Adipocyte (in vitro differentiated cells): Measurements from ENCODE around the gene BACE2.

Experiments used
- DNase-seq: peaks from one replicate; pipeline ENCODE4 v3.0.0-alpha.2; 2015; ENCODE audit warnings: low read depth
- H3K27me3 ChIP-seq: replicated peaks from 2 replicates; pipeline ENCODE4 v1.7.0; 2013; ENCODE audit warnings: mild to moderate bottlenecking, low read length, moderate library complexity; ENCODE audit not compliant: control insufficient read depth, insufficient read depth
- H3K36me3 ChIP-seq: 2 replicates; pipeline ENCODE4 v1.7.0; 2013; ENCODE audit warnings: low read length, mild to moderate bottlenecking, moderate library complexity; ENCODE audit not compliant: control insufficient read depth, insufficient read depth, severe bottlenecking
- H3K4me1 ChIP-seq: 2 replicates; pipeline ENCODE4 v1.7.0; 2013; ENCODE audit warnings: mild to moderate bottlenecking, low read length, moderate library complexity; ENCODE audit not compliant: control insufficient read depth, insufficient read depth
- H3K4me3 ChIP-seq: 2 replicates; pipeline ENCODE4 v1.7.0; 2013; ENCODE audit warnings: mild to moderate bottlenecking, low read length, moderate library complexity
- H3K9ac ChIP-seq: 2 replicates; pipeline ENCODE4 v1.7.0; 2013; ENCODE audit warnings: mild to moderate bottlenecking, low read length, moderate library complexity
- H3K9me3 ChIP-seq: 2 replicates; pipeline ENCODE4 v1.7.0; 2013; ENCODE audit warnings: mild to moderate bottlenecking, low read length, moderate library complexity; ENCODE audit not compliant: control insufficient read depth

Gene BACE2

GRCh38 chr21:41152147-41152546, 15.8 kb upstream of the BACE2 start:
- no peak overlapping the region for H3K9ac ChIP-seq
- H3K4me3 ChIP-seq: no peak overlapping the region
- DNase-seq: no peak
- H3K9me3 ChIP-seq: no peaks in the 10 kb centered on the region
- no peaks in the 10 kb centered on the region for H3K4me1 ChIP-seq
- H3K27me3 ChIP-seq: peaks cover 61% of the 10 kb centered on the region
- H3K36me3 ChIP-seq: no peaks in the 10 kb centered on the region

- no peaks in the 10 kb centered on the region for H3K4me1 ChIP-seq
- H3K9me3 ChIP-seq: peaks cover 4% of the 10 kb centered on the region
- no peak overlapping the region for H3K9ac ChIP-seq
- no peak overlapping the region for H3K4me3 ChIP-seq
- H3K27me3 ChIP-seq: peaks cover 52% of the 10 kb centered on the region
- no peaks in the 10 kb centered on the region for H3K36me3 ChIP-seq
- DNase-seq: no peak
These were observed 14.5 kb upstream of the BACE2 start for GRCh38 chr21:41153443-41153842.

- Histone ChIP-seq H3K4me3 (no peak overlapping the region), H3K9ac (no peak overlapping the region), H3K9me3 (peaks cover 9% of the 10 kb centered on the region), H3K36me3 (no peaks in the 10 kb centered on the region), H3K27me3 (peaks cover 41% of the 10 kb centered on the region), H3K4me1 (no peaks in the 10 kb centered on the region)
- DNase-seq: no peak
These were observed 11.8 kb upstream of the BACE2 start for GRCh38 chr21:41156142-41156541.

GRCh38 chr21:41158026-41158425, 9.9 kb upstream of the BACE2 start:
- H3K4me3 ChIP-seq: no peak overlapping the region
- no peaks in the 10 kb centered on the region for H3K4me1 ChIP-seq
- DNase-seq: no peak
- no peaks in the 10 kb centered on the region for H3K36me3 ChIP-seq
- H3K9ac ChIP-seq: no peak overlapping the region
- peaks cover 26% of the 10 kb centered on the region for H3K27me3 ChIP-seq
- peaks cover 9% of the 10 kb centered on the region for H3K9me3 ChIP-seq

GRCh38 chr21:41160036-41160435, 7.9 kb upstream of the BACE2 start:
- Histone ChIP-seq H3K9me3 (peaks cover 9% of the 10 kb centered on the region), H3K4me1 (no peaks in the 10 kb centered on the region), H3K36me3 (no peaks in the 10 kb centered on the region), H3K9ac (no peak overlapping the region), H3K27me3 (peaks cover 21% of the 10 kb centered on the region), H3K4me3 (no peak overlapping the region)
- no peak for DNase-seq

- Histone ChIP-seq H3K9me3 (peaks cover 9% of the 10 kb centered on the region), H3K27me3 (peaks cover 13% of the 10 kb centered on the region), H3K4me1 (no peaks in the 10 kb centered on the region), H3K4me3 (no peak overlapping the region), H3K36me3 (no peaks in the 10 kb centered on the region), H3K9ac (no peak overlapping the region)
- no peak for DNase-seq
These were observed 6.5 kb upstream of the BACE2 start for GRCh38 chr21:41161428-41161827.

GRCh38 chr21:41162096-41162495, 5.9 kb upstream of the BACE2 start:
- Histone ChIP-seq H3K9ac (no peak overlapping the region), H3K36me3 (no peaks in the 10 kb centered on the region), H3K4me1 (no peaks in the 10 kb centered on the region), H3K9me3 (peaks cover 9% of the 10 kb centered on the region), H3K27me3 (peaks cover 13% of the 10 kb centered on the region), H3K4me3 (no peak overlapping the region)
- DNase-seq: no peak

GRCh38 chr21:41163091-41163490, 4.9 kb upstream of the BACE2 start:
- Histone ChIP-seq H3K4me1 (no peaks in the 10 kb centered on the region), H3K4me3 (no peak overlapping the region), H3K9ac (no peak overlapping the region), H3K9me3 (peaks cover 9% of the 10 kb centered on the region), H3K27me3 (peaks cover 13% of the 10 kb centered on the region), H3K36me3 (no peaks in the 10 kb centered on the region)
- no peak for DNase-seq

GRCh38 chr21:41164052-41164451, 3.9 kb upstream of the BACE2 start:
- Histone ChIP-seq H3K4me1 (no peaks in the 10 kb centered on the region), H3K9me3 (no peaks in the 10 kb centered on the region), H3K27me3 (peaks cover 10% of the 10 kb centered on the region), H3K9ac (no peak overlapping the region), H3K36me3 (no peaks in the 10 kb centered on the region), H3K4me3 (no peak overlapping the region)
- no peak for DNase-seq

- H3K27me3 ChIP-seq: peaks cover 5% of the 10 kb centered on the region
These were observed 2.8 kb upstream of the BACE2 start for GRCh38 chr21:41164981-41165655.

GRCh38 chr21:41166884-41167283, 1.1 kb upstream of the BACE2 start:
- Histone ChIP-seq H3K36me3 (no peaks in the 10 kb centered on the region), H3K27me3 (peaks cover 4% of the 10 kb centered on the region), H3K4me1 (peaks cover 8% of the 10 kb centered on the region), H3K9ac (peak overlapping the region; percentile 84), H3K4me3 (peak overlapping the region; percentile 83), H3K9me3 (no peaks in the 10 kb centered on the region)
- peak; percentile 29 for DNase-seq

More at GRCh38 chr21:41164981-41165655, 2.8 kb upstream of the BACE2 start:
- Histone ChIP-seq H3K9ac (no peak overlapping the region), H3K36me3 (no peaks in the 10 kb centered on the region), H3K9me3 (no peaks in the 10 kb centered on the region), H3K4me3 (no peak overlapping the region), H3K4me1 (peaks cover 8% of the 10 kb centered on the region)
- no peak for DNase-seq
